GM12875 (cell line): ENCODE results near the gene KCNQ2.

Experiments
- H3K4me3 ChIP-seq: one replicate; pipeline ENCODE4 v1.5.1; 2011; ENCODE audit warnings: low read depth, low read length, control low read depth
- CTCF ChIP-seq: IDR thresholded peaks from 2 replicates; pipeline ENCODE4 v1.5.1; 2011; ENCODE audit warnings: low read depth, mild to moderate bottlenecking, control low read depth, inconsistent platforms, low read length, moderate library complexity, borderline replicate concordance; ENCODE audit not compliant: insufficient read depth

Gene KCNQ2

GRCh38 chr20:63500151-63500901 is 27.9 kb upstream of the KCNQ2 start:
- TF ChIP-seq CTCF: no peak

GRCh38 chr20:63499338-63499969 is 27.0 kb upstream of the KCNQ2 start:
- no peak overlapping the region for H3K4me3 ChIP-seq
- TF ChIP-seq CTCF: no peak

More at GRCh38 chr20:63500151-63500901, 27.9 kb upstream of the KCNQ2 start:
- no peak overlapping the region for H3K4me3 ChIP-seq

- no peak for TF ChIP-seq CTCF
- H3K4me3 ChIP-seq: no peak within 1 kb of the TSS
These were observed 26.5 kb upstream of the KCNQ2 start, which contains the start of gene EEF1A2 for GRCh38 chr20:63498960-63499337. Gene EEF1A2, minus strand, starts transcription at chr20:63499083. Its CDS starts 1,320 bp downstream, at chr20:63497763.

GRCh38 chr20:63497946-63498935 is 25.8 kb upstream of the KCNQ2 start:
- TF ChIP-seq CTCF: no peak
- no peak overlapping the region for H3K4me3 ChIP-seq

GRCh38 chr20:63497138-63497945 is 24.9 kb upstream of the KCNQ2 start:
- no peak for TF ChIP-seq CTCF
- no peak overlapping the region for H3K4me3 ChIP-seq

GRCh38 chr20:63496596-63497120 is 24.2 kb upstream of the KCNQ2 start:
- H3K4me3 ChIP-seq: no peak overlapping the region
- TF ChIP-seq CTCF: no peak
